ENCODE results near the gene ARHGAP25.

The ARHGAP25 gene

DNA sequence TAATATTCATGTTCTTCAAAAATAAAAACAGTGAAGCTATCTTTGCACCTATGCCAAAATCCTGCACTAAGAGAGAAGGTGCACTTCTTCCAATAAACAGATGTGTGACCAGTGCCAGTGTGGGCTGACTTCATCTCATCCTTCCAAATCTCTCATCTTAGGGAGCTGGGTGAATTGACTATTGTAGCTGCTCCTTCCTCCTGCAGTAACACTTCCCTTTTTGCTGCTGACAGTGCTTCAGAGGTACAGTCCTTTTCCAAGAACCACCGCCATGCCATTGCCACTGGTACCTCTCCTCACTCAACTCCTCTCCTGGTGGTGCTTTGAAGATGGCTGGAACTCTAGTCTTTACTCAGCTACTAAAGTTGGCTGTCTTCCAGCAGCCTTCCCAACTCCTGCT lies 42.1 kb upstream of the ARHGAP25 start:
- H3K4me3 ChIP-seq (ENCODE audit: low read depth, low read length) = no peak overlapping the region
- in situ Hi-C loops (cut with HindIII; ENCODE audit: low sequenced_read_pairs) = no loop called here
- no peak for DNase-seq (ENCODE audit: low read depth)
- TF ChIP-seq, protein P1, sequence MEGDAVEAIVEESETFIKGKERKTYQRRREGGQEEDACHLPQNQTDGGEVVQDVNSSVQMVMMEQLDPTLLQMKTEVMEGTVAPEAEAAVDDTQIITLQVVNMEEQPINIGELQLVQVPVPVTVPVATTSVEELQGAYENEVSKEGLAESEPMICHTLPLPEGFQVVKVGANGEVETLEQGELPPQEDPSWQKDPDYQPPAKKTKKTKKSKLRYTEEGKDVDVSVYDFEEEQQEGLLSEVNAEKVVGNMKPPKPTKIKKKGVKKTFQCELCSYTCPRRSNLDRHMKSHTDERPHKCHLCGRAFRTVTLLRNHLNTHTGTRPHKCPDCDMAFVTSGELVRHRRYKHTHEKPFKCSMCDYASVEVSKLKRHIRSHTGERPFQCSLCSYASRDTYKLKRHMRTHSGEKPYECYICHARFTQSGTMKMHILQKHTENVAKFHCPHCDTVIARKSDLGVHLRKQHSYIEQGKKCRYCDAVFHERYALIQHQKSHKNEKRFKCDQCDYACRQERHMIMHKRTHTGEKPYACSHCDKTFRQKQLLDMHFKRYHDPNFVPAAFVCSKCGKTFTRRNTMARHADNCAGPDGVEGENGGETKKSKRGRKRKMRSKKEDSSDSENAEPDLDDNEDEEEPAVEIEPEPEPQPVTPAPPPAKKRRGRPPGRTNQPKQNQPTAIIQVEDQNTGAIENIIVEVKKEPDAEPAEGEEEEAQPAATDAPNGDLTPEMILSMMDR (IDR thresholded peaks at IDR 0.05; ENCODE audit: low read depth, low read length, missing control alignments) = no peak

DNA sequence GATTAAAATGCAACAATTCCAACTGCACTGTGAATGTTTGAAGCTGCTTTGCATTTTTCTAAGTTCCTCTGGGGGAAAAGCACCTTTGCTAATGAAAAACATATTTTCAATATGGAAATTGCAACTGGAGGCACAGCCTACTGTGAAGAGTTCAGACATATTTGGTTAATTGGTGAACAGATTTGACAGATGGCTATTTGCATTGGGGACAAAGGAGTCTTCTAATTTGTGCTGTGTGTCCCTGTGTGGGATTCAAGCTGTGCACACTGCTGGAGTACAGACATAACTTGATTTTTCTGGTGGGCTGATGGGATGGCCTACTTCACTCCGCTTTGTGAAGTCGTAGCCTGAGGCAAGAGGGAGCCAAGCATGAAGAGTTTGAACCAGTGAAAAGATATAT lies 40.7 kb upstream of the ARHGAP25 start:
- in situ Hi-C loops (cut with HindIII; ENCODE audit: low sequenced_read_pairs) = no loop called here
- DNase-seq (ENCODE audit: low read depth) = no peak
- no peak overlapping the region for H3K4me3 ChIP-seq (ENCODE audit: low read depth, low read length)
- TF ChIP-seq, protein P1 (IDR thresholded peaks at IDR 0.05; ENCODE audit: low read depth, low read length, missing control alignments) = no peak

DNA sequence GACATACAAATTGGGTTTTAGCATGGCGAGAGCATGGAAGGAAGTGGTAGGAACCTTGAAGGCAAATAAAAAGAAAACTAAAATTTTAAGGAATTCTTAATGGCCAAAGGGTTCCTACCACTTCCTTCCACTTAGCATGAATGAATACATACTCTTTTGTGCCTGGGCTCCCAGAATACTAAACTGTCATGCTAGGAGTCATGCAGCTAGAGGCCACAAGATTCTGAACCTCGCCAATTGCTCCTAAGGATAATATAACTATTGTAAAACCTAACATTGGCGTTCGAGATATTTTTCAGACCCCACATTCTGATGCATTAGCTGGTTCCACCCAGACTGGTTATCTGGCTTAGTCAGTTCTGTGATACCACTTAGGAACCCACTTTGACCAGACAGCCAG lies 38.6 kb upstream of the ARHGAP25 start:
- no peak overlapping the region for H3K4me3 ChIP-seq (ENCODE audit: low read depth, low read length)
- DNase-seq (ENCODE audit: low read depth) = no peak
- in situ Hi-C loops (cut with HindIII; ENCODE audit: low sequenced_read_pairs) = no loop called here
- TF ChIP-seq, protein P1 (IDR thresholded peaks at IDR 0.05; ENCODE audit: low read depth, low read length, missing control alignments) = no peak

DNA sequence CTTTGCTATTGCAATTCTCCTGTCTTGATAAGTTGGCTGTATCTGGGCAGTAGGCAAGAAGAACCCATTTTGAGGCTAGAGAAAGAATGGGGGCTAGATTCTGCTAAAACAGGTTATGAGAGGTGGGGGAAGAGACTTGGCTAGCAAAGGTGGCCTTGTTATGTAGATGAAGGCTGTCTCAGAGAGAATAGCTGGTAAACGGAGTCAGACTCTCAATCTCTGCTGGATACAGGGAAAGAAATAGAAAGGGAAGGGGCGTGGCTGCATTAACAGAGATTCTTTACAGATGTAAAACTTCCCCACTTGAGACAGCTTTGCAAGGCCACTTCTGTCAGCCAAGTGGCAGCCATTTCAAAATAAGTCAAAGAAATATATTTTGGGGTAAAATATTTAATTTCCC lies 38.1 kb upstream of the ARHGAP25 start:
- in situ Hi-C loops (cut with HindIII; ENCODE audit: low sequenced_read_pairs) = no loop called here
- TF ChIP-seq, protein P1 (IDR thresholded peaks at IDR 0.05; ENCODE audit: low read depth, low read length, missing control alignments) = no peak
- no peak for DNase-seq (ENCODE audit: low read depth)
- H3K4me3 ChIP-seq (ENCODE audit: low read depth, low read length) = no peak overlapping the region

DNA sequence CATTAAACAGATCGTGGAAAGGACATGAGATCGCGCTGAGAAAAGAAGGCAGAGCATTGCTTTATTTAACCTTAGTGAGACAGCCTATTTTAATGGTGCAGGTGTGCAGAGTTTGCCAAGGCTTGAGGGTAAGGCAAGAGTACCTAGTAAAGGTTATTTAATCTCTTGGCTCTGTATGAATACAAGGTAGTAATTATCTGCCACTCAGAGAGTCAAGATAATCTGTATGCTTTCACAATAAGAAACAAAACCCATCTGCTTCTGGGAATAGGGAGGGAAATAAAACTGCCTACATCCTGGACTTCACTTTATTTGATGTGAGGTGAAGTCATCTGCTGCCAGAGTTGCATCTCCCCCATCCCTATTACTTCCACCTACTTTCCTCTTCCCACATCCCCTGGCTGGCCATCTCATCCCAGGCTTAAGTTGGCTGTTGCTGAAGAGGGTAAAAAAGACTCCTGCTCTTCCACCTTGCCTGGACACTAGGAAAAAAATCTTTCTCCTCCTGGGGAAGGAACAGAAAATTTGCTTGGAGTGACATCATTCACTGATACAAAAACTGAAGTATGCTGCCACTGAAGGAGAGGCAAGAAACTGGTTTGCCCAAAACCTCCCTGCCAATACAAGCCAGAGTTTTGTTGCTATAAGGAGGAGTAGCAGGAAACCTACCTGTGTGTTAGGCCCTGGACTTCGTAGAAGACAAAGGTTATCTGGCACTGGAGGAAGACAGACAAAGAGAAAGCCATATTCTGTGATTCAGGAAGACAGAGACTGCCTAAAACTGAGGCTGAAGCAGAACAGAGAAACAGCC lies 35.8 kb upstream of the ARHGAP25 start:
- TF ChIP-seq, protein P1 (IDR thresholded peaks at IDR 0.05; ENCODE audit: low read depth, low read length, missing control alignments) = no peak
- H3K4me3 ChIP-seq (ENCODE audit: low read depth, low read length) = no peak overlapping the region
- DNase-seq (ENCODE audit: low read depth) = no peak
- in situ Hi-C loops (cut with HindIII; ENCODE audit: low sequenced_read_pairs) = no loop called here

DNA sequence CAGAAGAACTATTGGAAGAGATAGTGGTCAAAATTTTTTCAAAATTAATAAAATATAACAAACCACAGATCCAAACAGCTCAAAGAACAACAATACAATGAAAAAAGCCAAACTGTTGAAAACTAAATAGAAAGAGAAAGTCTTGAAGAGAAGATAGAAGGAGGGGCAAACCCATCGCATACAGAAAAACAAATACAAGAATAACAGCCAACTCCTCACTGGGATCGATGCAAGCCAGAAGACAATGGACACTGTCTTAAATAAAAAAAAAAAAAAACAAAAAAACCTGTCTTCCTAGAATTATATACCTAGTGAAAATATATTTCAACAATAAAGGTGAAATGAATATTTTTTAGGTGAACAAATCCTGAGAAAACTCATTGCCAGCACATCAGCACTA lies 34.1 kb upstream of the ARHGAP25 start:
- no peak overlapping the region for H3K4me3 ChIP-seq (ENCODE audit: low read depth, low read length)
- TF ChIP-seq, protein P1 (IDR thresholded peaks at IDR 0.05; ENCODE audit: low read depth, low read length, missing control alignments) = no peak
- in situ Hi-C loops (cut with HindIII; ENCODE audit: low sequenced_read_pairs) = loop anchor here (25.0 kb wide), 1 partner anchor 213 kb away; no protein-coding TSS in a partner anchor
- DNase-seq (ENCODE audit: low read depth) = no peak

All from astrocyte of the cerebellum (primary cell).